Measurements from ENCODE around the gene MRPS34. TPM values are rescaled to one million over a fixed set of nuclear protein-coding genes. Genes with fewer than 3 reads are reported as not detected.

Gene MRPS34
- total and polyA plus RNA-seq, 4 donors = 42.4 to 100 (median 58.7) TPM

- H3K36me3 ChIP-seq (ENCODE audit: control insufficient read depth in 4 of 4, insufficient read depth in 3 of 4, low read depth in 1 of 4, low read length in 3 of 4) = peaks cover 0 to 28% (median 5%) of the 10 kb centered on the region in 4 donors
- no peaks in the 10 kb centered on the region for H3K27me3 ChIP-seq (ENCODE audit: control insufficient read depth in 4 of 4, insufficient read depth in 4 of 4, low read length in 3 of 4)
- no peak overlapping the region for H3K27ac ChIP-seq (ENCODE audit: low read depth in 1 of 2, low read length in 2 of 2)
- H3K4me1 ChIP-seq (ENCODE audit: control insufficient read depth in 4 of 4, insufficient read depth in 4 of 4, low read length in 3 of 4) = peaks cover 7 to 61% (median 39%) of the 10 kb centered on the region in 4 donors
- DNase-seq (ENCODE audit: low spot score) = no peak
- no peak overlapping the region for H3K9ac ChIP-seq (ENCODE audit: low read depth in 1 of 2, low read length in 2 of 2)
- no peak overlapping the region for H3K4me3 ChIP-seq (ENCODE audit: low read depth in 1 of 3, low read length in 3 of 3)
- no peaks in the 10 kb centered on the region for H3K9me3 ChIP-seq (ENCODE audit: control insufficient read depth in 4 of 4, low read length in 3 of 4)
- 89% methylated on average over 14 of the region's 14 CpGs for WGBS
- TF ChIP-seq, protein P1, sequence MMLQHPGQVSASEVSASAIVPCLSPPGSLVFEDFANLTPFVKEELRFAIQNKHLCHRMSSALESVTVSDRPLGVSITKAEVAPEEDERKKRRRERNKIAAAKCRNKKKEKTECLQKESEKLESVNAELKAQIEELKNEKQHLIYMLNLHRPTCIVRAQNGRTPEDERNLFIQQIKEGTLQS (IDR thresholded peaks at IDR 0.05) = no peak
- TF ChIP-seq RAD21 (IDR thresholded peaks at IDR 0.05) = no peak
- no peak for TF ChIP-seq FOXA1 (IDR thresholded peaks at IDR 0.05)
- no peak for TF ChIP-seq MAX (IDR thresholded peaks at IDR 0.05)
- no peak for TF ChIP-seq HNF4A (conservative IDR thresholded peaks at IDR 0.05)
Measured at GRCh38 chr16:1785846-1786170, 12.9 kb upstream of the MRPS34 start.

DNA sequence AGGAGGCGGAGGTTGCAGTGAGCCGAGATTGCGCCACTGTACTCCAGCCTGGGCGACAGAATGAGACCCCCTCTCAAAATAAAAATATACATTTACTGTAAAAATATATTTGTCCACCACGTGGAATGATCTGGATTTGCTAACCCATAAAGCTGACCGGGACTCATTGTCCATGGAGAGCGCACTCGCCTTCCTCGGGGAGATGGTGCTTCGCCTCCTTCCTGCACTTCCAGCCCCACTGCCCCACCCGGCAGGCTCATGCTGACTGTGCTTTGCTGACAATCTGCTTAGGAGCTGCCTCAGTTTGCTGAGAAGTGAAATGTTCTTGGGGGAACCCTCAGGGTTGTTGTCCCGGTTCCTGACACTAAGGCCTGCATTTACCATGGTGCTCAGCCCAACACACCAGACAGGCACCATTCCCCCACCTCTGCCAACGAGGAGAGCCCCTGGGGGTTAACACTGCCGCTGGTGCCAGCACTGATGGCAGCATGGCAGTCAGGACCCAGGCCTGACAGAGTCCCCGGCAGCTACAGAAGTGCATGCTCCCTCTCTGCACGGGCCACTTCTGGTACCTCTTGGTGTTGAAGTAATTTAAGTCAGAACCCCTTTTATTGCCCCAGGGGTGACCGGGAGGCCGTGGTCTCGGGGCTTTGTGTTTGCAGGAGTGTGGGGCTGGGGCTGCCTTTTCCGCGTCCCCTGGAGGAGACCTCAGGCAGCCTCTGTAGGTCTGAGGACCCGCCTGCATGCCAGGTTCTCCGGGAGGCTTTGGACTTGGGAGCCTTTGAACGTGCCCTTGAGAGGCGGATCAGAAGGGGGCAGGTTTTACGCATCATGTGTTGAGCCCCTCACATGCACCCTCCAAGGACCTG is 12.3 kb upstream of the MRPS34 start:
- Histone ChIP-seq H3K9ac (ENCODE audit: low read depth in 1 of 2, low read length in 2 of 2) (no peak overlapping the region), H3K27me3 (ENCODE audit: control insufficient read depth in 4 of 4, insufficient read depth in 4 of 4, low read length in 3 of 4) (no peaks in the 10 kb centered on the region), H3K27ac (ENCODE audit: low read depth in 1 of 2, low read length in 2 of 2) (no peak overlapping the region), H3K4me3 (ENCODE audit: low read depth in 1 of 3, low read length in 3 of 3) (no peak overlapping the region), H3K9me3 (ENCODE audit: control insufficient read depth in 4 of 4, low read length in 3 of 4) (no peaks in the 10 kb centered on the region), H3K36me3 (ENCODE audit: control insufficient read depth in 4 of 4, insufficient read depth in 3 of 4, low read depth in 1 of 4, low read length in 3 of 4) (peaks cover 0 to 26% (median 5%) of the 10 kb centered on the region in 4 donors), H3K4me1 (ENCODE audit: control insufficient read depth in 4 of 4, insufficient read depth in 4 of 4, low read length in 3 of 4) (peaks cover 11 to 61% (median 40%) of the 10 kb centered on the region in 4 donors)
- 89% methylated on average over 26 of the region's 26 CpGs for WGBS
- DNase-seq (ENCODE audit: low spot score) = no peak
- TF ChIP-seq, protein P2, sequence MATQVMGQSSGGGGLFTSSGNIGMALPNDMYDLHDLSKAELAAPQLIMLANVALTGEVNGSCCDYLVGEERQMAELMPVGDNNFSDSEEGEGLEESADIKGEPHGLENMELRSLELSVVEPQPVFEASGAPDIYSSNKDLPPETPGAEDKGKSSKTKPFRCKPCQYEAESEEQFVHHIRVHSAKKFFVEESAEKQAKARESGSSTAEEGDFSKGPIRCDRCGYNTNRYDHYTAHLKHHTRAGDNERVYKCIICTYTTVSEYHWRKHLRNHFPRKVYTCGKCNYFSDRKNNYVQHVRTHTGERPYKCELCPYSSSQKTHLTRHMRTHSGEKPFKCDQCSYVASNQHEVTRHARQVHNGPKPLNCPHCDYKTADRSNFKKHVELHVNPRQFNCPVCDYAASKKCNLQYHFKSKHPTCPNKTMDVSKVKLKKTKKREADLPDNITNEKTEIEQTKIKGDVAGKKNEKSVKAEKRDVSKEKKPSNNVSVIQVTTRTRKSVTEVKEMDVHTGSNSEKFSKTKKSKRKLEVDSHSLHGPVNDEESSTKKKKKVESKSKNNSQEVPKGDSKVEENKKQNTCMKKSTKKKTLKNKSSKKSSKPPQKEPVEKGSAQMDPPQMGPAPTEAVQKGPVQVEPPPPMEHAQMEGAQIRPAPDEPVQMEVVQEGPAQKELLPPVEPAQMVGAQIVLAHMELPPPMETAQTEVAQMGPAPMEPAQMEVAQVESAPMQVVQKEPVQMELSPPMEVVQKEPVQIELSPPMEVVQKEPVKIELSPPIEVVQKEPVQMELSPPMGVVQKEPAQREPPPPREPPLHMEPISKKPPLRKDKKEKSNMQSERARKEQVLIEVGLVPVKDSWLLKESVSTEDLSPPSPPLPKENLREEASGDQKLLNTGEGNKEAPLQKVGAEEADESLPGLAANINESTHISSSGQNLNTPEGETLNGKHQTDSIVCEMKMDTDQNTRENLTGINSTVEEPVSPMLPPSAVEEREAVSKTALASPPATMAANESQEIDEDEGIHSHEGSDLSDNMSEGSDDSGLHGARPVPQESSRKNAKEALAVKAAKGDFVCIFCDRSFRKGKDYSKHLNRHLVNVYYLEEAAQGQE (IDR thresholded peaks at IDR 0.05) = no peak
- no peak for TF ChIP-seq RXRA (IDR thresholded peaks at IDR 0.05)
- TF ChIP-seq FOXA2 (IDR thresholded peaks at IDR 0.05) = no peak
- TF ChIP-seq, protein P1 (IDR thresholded peaks at IDR 0.05) = no peak
- no peak for TF ChIP-seq GABPA (IDR thresholded peaks at IDR 0.05 in 1 of 2, conservative IDR thresholded peaks at IDR 0.05 in 1 of 2)
- no peak for TF ChIP-seq YY1 (IDR thresholded peaks at IDR 0.05)
- TF ChIP-seq HNF4A (conservative IDR thresholded peaks at IDR 0.05) = no peak
- TF ChIP-seq EGR1 (IDR thresholded peaks at IDR 0.05; ENCODE audit: low read depth in 2 of 2) = no peak
- no peak for TF ChIP-seq NR2F2 (IDR thresholded peaks at IDR 0.05)
- no peak for TF ChIP-seq RAD21 (IDR thresholded peaks at IDR 0.05)
- TF ChIP-seq FOXA1 (IDR thresholded peaks at IDR 0.05) = no peak
- no peak for TF ChIP-seq SP1 (IDR thresholded peaks at IDR 0.05)
- TF ChIP-seq, protein P3, sequence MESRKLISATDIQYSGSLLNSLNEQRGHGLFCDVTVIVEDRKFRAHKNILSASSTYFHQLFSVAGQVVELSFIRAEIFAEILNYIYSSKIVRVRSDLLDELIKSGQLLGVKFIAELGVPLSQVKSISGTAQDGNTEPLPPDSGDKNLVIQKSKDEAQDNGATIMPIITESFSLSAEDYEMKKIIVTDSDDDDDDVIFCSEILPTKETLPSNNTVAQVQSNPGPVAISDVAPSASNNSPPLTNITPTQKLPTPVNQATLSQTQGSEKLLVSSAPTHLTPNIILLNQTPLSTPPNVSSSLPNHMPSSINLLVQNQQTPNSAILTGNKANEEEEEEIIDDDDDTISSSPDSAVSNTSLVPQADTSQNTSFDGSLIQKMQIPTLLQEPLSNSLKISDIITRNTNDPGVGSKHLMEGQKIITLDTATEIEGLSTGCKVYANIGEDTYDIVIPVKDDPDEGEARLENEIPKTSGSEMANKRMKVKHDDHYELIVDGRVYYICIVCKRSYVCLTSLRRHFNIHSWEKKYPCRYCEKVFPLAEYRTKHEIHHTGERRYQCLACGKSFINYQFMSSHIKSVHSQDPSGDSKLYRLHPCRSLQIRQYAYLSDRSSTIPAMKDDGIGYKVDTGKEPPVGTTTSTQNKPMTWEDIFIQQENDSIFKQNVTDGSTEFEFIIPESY (IDR thresholded peaks at IDR 0.05) = no peak

Measured in liver (tissue), 9 donors.